ENCODE data around the gene TSPAN10. TPM values are rescaled to one million over a fixed set of nuclear protein-coding genes. Genes with fewer than 3 reads are reported as not detected.

Gene TSPAN10
- total and polyA plus RNA-seq, 2 of the 13 experiments (the other 11 are each of a cell fraction or from before 2014, with no cell fraction given): 0.54 to 0.75 TPM

DNA sequence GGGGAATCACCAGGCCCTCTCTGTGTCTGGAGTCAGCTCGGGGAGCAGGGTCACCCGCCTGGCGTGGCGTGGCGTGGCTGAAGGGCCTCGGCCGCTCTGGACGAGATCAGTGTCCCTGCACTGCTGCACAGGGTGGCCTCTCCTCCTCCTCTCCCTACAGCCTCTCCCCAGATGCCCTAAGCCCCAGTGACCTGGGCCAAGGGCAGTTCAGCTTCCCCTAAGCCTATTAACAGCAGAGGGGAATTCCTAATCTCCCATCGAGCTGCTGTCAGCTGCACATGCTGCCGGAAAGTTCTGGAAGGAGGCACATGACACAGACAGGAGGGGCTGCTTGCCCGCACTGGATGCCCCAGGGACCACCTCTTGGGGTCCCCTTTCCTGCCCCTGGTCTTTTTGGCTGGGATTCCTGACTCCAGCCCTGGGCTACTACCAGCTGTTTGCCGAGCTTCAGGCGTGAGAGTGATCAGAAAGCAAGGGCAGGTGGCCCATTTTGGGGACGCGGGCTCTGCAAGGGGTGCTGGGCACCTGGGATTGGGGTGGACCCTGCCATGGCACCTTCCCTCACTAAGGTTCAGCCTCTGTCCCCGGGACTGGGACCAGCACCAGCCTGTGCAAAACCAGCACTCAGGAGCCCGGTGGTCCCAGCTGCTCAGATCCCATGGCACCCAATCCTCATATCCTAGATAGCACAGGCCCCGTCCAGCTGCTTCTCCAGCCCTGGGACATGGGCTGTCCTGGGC lies 18.6 kb downstream of the TSPAN10 start (continued):
- TF ChIP-seq ZNF879 (CRISPR knock-in tag; IDR thresholded peaks at IDR 0.05) (0 out of 2 replicates have a peak, but pooled peaks have one; percentile 47), ZNF292 (CRISPR knock-in tag; IDR thresholded peaks at IDR 0.05; ENCODE audit: borderline replicate concordance, low read depth) (peak; percentile 42; the same call in 1 of the 2 replicates), MTA3 (CRISPR knock-in tag; IDR thresholded peaks at IDR 0.05) (no peak), FOSL1 (CRISPR knock-in tag; IDR thresholded peaks at IDR 0.05; ENCODE audit: borderline replicate concordance) (no peak), ZNF883 (CRISPR knock-in tag; IDR thresholded peaks at IDR 0.05; ENCODE audit: not compliant biosample characterization) (peak; percentile 47), RORA (CRISPR knock-in tag; IDR thresholded peaks at IDR 0.05) (no peak), RNF2 (conservative IDR thresholded peaks at IDR 0.05; ENCODE audit: low read depth) (peak; percentile 69), TFDP1 (CRISPR knock-in tag; IDR thresholded peaks at IDR 0.05; ENCODE audit: borderline replicate concordance) (peak; percentile 58; the same call in 1 of the 2 replicates), SPEN (CRISPR knock-in tag; IDR thresholded peaks at IDR 0.05; ENCODE audit: low read depth) (peak; percentile 61; the same call in 1 of the 2 replicates), ZNF562 (CRISPR knock-in tag; IDR thresholded peaks at IDR 0.05; ENCODE audit: borderline replicate concordance) (no peak), CERS6 (CRISPR knock-in tag; IDR thresholded peaks at IDR 0.05) (no peak), ZNF572 (CRISPR knock-in tag; IDR thresholded peaks at IDR 0.05) (0 out of 2 replicates have a peak, but pooled peaks have one; percentile 56), NFRKB (IDR thresholded peaks at IDR 0.05) (no peak), FIP1L1 (IDR thresholded peaks at IDR 0.05; ENCODE audit: borderline replicate concordance, insufficient read depth, low read depth, low read length) (no peak), PITX1 (CRISPR knock-in tag; IDR thresholded peaks at IDR 0.05) (peak; percentile 87), ZNF605 (CRISPR knock-in tag; IDR thresholded peaks at IDR 0.05) (no peak), CCAR2 (optimal IDR thresholded peaks at IDR 0.05; ENCODE audit: low read depth, low read length) (no peak)
- TF ChIP-seq, protein P1, sequence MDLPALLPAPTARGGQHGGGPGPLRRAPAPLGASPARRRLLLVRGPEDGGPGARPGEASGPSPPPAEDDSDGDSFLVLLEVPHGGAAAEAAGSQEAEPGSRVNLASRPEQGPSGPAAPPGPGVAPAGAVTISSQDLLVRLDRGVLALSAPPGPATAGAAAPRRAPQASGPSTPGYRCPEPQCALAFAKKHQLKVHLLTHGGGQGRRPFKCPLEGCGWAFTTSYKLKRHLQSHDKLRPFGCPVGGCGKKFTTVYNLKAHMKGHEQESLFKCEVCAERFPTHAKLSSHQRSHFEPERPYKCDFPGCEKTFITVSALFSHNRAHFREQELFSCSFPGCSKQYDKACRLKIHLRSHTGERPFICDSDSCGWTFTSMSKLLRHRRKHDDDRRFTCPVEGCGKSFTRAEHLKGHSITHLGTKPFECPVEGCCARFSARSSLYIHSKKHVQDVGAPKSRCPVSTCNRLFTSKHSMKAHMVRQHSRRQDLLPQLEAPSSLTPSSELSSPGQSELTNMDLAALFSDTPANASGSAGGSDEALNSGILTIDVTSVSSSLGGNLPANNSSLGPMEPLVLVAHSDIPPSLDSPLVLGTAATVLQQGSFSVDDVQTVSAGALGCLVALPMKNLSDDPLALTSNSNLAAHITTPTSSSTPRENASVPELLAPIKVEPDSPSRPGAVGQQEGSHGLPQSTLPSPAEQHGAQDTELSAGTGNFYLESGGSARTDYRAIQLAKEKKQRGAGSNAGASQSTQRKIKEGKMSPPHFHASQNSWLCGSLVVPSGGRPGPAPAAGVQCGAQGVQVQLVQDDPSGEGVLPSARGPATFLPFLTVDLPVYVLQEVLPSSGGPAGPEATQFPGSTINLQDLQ (CRISPR knock-in tag; IDR thresholded peaks at IDR 0.05): no peak
- TF ChIP-seq, protein P2, sequence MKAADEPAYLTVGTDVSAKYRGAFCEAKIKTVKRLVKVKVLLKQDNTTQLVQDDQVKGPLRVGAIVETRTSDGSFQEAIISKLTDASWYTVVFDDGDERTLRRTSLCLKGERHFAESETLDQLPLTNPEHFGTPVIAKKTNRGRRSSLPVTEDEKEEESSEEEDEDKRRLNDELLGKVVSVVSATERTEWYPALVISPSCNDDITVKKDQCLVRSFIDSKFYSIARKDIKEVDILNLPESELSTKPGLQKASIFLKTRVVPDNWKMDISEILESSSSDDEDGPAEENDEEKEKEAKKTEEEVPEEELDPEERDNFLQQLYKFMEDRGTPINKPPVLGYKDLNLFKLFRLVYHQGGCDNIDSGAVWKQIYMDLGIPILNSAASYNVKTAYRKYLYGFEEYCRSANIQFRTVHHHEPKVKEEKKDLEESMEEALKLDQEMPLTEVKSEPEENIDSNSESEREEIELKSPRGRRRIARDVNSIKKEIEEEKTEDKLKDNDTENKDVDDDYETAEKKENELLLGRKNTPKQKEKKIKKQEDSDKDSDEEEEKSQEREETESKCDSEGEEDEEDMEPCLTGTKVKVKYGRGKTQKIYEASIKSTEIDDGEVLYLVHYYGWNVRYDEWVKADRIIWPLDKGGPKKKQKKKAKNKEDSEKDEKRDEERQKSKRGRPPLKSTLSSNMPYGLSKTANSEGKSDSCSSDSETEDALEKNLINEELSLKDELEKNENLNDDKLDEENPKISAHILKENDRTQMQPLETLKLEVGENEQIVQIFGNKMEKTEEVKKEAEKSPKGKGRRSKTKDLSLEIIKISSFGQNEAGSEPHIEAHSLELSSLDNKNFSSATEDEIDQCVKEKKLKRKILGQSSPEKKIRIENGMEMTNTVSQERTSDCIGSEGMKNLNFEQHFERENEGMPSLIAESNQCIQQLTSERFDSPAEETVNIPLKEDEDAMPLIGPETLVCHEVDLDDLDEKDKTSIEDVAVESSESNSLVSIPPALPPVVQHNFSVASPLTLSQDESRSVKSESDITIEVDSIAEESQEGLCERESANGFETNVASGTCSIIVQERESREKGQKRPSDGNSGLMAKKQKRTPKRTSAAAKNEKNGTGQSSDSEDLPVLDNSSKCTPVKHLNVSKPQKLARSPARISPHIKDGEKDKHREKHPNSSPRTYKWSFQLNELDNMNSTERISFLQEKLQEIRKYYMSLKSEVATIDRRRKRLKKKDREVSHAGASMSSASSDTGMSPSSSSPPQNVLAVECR (CRISPR knock-in tag; IDR thresholded peaks at IDR 0.05; ENCODE audit: borderline replicate concordance): peak; percentile 48; the same call in 1 of the 2 replicates

Measured in HepG2 (cell line).